Suppressor macrophage treated with lipopolysaccharide for 4 hours (primary cell): ENCODE data around the gene FLNB.
"Not testable (repeated sequence)": the region's sequence is repeated elsewhere in the genome, so short reads cannot be mapped to it uniquely, and the experiment has no call there.

Experiments
- DNase-seq: peaks from one replicate; pipeline ENCODE4 v3.0.0-alpha.2; 2020

Gene FLNB

DNA sequence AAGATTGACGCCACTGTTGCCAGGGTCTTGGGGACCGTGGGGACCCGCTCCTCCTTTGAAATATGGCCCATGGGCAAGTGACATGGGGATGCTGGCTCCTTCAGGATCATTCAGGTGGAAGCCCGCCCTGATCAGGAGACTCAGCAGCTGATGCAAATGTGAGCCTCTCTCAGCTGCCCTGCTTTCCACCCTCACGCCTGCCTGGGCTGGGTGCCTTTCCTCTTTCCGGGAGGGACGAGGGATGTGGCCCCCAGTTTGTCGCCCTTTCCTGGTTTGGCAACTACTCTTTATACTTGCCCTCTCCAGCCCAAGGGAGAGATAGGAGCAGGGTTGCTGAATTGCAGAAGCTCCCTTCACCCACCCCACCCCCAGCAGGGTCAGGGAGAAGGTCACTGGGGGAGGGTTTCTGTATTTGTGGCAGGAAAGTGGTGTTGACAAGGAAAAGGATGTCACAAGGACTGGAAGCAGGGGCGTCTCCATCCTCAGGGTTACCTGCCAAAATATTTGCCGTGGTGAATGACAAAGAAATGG is 180.8 kb downstream of the FLNB start:
- DNase-seq = peak; percentile 28

DNA sequence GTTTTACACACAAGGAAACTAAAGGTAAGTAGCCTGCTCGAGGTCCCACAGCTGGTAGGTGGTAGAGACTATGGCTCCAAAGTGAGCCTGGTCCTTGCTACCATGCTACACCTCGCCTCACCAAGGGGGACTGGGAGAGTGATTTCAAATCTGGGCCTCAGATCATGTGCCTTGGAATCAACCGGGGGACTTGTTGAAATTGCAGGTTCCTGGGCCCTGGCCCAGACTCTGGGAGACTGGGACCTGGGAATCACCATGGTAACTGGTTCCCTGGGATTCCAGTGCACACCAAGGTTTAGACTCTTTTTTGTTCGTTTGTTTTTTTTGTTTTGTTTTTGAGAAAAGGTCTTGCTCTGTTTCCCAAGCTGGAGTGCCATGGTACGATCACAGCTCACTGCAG is 181.5 kb downstream of the FLNB start:
- no peak for DNase-seq

DNA sequence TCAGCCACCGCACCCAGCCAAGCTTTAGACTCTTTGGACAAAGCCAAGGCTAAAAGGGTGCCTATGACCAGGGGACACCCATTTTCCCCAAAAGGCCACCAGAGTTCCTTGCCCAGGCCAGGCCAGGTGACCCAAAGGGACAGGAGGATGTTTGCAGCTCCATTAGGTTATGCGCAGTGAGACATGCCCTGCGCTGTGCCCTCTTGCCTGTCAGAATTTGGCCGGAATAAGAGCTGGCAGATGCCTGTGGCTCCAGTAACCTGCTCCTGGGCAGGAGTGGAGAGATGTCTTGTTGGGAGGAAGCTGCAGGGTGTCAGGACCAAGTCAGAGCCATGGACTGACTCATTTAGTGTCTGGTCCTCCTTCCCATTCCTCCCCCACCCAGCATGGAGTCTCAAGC is 182.1 kb downstream of the FLNB start:
- no peak for DNase-seq

DNA sequence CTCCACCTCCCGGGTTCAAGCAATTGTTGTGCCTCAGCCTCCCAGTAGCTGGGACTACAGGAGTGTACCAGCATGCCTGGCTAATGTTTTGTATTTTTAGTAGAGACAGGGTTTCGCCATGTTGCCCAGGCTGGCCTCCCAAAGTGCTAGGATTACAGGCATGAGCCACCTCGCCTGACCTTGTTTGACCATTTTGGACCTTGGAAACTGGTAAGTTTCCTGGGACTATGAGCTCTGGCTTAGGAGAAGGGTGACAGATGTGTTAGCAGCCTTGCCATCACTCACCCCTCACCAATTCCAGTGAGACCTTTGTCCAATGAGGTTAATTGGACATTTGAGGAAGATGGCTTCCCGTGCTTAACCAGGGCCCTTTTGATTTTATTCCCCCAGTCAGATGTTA is 182.7 kb downstream of the FLNB start:
- no peak for DNase-seq

DNA sequence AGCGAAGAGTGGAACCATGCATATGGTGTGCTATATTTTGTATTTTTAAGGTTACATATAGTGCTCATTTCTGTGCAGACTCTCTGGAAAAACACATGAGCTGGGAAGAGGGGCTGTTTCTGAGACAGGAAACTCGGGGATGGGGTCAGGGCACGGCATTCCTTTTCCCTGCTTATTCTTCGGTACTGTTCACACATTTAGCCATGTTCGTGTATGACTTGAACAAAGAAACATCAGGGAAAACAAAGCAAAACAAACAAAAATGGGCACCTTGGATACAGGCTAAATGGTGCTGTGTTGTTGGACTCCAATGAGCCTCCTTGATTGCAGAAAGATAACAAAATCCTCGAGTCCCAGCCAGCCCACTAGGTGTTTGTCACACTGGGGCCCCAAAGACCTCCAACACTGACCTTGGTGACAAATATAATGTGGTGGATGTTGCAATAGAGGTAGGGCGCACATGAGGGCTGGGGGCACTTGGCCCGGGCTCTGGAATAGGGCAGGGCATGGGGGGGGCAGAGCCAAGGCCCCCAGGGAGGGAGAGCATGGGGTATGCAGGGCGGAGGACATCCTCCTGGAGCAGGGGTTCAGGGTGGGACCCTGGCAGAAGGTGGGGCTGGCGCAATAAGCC is 183.3 kb downstream of the FLNB start:
- no peak for DNase-seq

DNA sequence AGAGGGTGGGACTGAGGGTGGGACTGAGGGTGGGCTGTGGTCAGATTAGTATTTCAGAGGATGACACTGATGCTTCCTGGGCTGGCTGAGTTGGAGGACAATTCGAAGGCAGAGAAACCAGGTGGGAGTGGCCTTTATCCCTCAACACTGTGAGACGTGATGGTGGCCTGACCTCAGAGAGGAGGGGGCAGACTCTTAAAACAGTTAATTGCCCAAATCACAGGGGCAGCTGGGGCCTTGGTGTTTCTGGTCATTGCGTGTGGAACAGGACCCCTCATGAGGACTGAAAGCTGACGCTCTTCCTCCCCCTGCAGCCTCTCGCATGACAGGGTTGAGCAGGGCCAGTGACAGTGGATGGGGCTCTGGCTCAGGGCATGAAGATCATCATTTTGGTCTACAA is 183.8 kb downstream of the FLNB start:
- no peak for DNase-seq

DNA sequence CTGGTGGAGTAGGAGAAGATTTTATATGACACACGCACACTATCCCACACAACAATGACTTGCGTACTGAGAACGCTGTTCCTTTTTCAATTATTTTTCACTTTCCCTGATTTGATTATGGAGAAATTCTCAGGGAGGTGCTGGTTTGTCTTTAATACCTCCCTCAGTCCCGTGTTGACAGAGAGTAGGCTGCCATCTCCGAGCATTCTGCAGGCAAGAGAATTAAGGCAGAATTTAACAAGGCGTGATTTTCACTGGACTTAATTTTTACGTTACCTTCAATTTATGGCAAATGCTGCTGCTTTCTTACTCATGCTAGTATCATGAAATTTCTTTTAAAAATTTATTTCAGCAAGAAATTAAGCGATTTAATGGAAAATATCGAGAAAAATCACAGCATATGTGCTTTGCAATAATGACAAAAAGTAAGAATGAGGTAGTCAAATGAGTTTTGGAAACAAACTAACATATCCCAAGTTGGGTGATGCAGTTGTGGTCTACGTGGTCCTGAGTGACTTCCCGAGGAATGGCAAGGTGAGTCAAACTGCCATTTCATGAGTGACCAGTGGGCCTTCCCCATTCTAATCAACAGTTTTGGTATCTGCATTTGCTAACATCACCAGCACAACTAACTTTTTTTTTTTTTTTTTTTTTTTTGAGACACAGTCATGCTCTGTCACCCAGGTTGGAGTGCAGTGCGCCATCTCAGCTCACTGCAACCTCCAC is 185.6 kb downstream of the FLNB start:
- DNase-seq = no peak

DNA sequence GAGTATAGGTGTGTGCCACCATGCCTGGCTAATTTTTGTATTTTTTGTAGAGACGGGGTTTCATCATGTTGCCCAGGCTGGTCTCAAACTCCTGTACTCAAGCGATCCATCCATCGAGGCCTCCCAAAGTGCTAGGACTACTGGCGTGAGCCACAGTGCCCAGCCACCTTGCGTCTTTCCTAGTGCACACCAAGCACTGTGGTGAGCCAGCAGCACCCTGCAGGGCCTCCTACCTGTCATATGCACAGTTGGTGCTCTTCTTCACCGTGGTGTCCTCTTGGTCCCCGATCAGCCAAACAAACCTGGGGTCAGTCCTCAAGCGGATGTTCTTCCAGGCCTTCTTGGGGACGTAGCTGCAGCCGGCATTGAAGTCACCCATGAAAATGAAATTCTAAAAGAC is 189.4 kb downstream of the FLNB start:
- no peak for DNase-seq

DNA sequence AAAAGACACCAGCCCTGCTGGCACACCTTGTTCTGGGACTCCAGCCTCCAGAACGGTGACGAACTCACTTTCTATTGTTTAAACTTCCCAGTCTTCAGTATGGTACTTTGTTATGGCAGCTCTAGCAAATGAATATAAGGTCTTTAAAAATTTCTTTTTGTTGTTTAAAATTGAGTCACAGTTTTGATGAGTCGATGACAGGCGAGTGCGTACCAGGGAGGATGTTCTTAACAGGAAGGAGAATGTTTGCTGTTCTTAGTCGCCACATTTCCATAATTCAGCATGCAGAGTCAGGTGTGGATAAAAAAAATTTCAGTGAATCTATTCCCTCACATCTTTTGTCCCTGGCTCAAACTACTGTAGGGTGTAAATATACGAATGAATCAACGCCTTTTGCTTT is 190.1 kb downstream of the FLNB start:
- DNase-seq = no peak

DNA sequence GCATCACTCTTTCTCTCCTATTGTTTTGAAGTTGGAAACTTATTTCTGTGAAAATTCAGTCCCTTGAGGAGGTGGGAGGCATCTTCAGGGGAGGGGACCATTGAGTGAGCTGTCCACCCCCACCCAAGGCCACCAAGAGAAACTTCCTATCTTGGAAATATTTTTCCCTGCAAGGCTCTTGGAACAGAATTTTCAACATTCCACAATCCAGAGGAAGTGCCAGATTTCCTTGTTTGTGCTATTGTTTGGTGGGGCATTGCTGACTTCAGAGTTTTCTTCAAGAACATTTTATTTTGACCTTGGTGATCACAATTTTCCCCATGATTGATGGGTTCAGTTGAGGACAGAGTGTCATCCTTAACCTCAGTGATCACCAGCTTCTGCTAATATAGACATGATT is 190.6 kb downstream of the FLNB start:
- DNase-seq = no peak

DNA sequence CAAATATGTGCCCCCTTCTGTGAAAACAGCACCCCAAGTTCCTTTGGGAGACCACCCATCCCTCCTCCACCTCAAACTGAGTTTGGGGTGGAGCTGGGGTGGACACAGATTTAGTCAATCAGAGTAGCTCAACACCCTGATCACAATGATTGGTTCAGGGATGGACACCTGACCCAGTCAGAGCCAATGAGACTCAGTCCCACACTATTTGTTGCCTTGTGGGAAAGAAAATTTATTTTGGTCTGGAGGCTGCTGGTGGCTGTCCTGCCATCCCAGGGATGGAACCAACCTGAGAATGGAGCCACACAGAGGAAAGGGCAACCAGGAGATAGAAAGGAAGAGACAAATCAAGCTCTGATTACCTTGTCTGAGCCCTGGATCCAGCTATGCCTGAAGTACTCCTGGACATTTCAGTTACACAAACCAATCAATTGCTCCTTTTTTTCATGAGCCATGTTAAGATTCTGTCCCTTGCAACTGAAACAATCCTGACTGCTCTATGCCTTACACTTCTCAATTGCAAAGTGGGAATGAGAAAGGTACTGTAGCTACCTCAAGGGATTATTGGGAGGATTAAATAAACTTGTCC is 192.0 kb downstream of the FLNB start:
- no peak for DNase-seq

DNA sequence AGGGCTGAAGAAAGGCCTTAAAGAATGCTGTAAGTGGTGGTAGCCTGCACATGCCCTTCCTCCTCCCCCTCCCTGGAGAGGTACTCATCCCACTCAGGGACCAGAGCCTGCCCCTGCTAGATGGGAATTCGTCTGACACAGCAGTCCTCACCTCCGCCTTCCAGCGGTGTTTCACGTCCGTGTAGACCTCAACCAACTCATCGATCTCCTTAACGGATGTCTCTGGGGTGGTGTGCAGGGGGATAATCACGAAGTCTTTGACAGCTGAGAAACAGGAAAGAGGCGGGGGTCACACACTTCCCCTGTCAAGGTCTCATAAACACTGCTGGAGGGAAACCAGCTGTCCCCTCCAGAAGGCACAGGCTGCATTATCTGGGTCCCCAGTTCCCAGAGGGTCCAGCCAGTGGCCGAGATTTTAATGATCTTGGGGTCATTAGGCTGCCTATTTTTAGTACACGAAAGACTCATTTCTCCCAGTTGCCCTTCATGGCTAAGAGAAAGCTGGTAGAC is 192.7 kb downstream of the FLNB start:
- no peak for DNase-seq

DNA sequence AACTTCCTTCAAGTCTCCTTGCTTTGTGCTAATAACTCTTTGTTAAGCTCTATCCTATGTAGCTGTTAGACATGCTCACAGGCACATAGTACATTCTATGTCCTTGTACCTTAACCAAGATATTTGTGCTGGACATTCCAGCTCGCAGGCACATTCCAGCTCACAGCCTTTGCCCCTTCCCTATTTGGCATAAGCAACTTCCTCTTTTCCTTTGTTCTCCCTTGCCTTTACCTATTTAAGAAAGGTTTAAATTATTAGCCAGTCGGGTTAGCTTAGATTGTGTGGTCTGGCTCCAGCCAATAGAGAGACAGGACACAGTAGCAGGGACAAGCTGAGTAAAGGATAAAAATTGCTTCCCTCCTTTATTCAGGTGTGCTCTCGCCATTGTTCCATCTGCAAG is 193.2 kb downstream of the FLNB start:
- not testable (repeated sequence) for DNase-seq

DNA sequence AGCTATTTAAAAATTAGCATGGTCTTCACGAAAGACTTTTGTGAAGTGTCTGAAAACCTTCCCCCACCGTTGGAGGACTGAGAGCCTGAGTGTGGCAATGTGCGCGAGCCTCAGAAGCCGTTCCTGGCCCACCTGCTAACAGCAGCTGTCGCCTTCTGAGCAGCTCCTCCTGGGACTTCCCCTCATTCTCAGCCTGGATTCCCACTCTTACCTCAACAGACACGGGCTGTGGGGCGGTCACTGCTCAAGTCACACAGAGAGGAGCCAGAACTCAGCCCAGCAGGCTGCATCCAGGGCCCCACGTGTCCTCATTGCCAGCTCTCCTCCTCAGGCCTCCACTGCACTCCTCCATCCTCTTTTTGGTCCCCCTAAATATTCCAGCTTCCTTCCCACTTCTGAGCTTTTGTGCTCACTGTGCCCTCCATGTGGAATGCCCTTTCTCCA is 194.7 kb downstream of the FLNB start:
- DNase-seq = no peak

DNA sequence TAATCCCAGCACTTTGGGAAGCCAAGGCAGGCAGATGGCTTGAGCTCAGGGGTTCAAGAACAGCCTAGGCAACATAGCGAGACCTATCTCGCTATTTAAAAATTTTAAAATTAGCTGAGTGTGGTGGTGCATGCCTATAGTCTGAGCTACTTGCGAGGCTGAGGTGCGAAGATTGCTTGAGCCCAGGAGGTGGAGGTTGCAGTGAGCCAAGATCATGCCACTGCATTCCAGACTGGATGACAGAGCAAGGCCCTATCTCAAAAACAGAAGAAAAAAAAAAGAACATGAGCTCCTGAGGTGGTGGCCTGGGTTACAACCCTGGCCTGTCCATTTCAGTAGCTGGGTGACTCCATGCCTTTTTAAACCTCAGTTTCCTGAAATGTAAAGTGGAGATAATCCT is 195.3 kb downstream of the FLNB start:
- DNase-seq = no peak

DNA sequence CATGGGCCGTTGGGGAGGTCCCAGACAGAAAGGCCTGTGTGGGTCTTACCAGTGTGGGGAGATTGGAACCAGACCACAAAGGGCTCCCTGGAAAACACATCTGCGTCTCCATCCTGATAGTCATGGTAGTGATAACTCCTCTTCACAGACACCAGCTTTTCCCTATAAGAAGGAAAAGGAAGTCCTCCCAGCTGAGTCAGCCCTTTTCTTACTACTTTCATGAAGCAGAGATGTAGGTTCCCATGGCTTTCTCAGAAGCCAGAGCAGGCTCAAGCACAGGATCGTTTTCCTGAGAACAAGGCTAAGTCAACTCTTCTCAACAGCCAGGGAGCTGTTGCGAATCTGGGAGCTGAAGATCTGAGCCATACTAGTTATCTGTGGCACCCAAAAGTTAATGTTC is 196.5 kb downstream of the FLNB start:
- DNase-seq = no peak

DNA sequence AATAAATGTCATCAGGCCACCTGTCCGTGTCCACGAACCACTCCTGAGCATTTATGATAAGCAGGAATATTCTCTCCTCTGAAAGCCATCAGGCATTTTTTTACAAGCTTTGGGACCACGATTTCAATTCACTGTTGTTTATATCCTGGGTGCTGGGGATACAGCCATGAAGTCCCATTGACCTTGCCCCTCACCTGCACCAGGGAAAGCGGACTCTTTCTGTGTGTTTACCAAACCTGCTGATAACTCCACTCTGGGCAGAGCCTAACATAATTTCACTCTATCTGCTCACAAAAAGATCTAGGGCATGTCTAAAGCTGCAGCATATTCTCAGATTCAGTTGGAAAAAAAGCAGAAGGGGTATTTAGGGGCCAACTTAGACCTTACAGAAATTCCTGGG is 197.8 kb downstream of the FLNB start:
- no peak for DNase-seq

DNA sequence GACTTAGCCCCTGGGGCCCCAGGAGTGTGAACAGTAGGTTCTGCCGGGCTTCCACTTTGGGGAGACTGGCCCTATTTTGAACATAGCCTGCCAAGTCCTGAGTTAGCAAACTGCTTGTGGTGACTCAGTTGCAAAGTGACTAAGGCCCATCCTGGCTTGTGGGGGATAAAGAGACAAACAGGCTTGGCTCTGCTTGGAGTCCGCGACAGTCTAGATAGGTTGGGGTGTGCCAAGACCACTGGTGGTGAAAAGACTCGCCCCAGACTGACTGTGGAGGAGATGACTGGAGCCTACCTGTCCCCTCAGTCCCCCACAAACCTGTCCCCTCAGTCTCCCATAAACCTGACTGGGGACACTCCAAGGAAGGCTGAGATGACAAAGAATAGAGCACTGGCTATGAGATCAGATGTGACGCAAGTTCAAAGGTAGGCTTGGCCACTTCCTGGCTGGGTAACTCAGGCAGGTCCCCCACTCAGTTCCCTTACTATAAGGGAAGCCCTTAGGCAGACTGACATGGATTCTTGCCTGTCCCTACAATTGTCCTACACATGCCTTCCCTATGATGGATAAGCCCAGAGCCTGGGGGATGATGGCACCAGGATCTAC is 198.3 kb downstream of the FLNB start:
- DNase-seq = peak; percentile 35

DNA sequence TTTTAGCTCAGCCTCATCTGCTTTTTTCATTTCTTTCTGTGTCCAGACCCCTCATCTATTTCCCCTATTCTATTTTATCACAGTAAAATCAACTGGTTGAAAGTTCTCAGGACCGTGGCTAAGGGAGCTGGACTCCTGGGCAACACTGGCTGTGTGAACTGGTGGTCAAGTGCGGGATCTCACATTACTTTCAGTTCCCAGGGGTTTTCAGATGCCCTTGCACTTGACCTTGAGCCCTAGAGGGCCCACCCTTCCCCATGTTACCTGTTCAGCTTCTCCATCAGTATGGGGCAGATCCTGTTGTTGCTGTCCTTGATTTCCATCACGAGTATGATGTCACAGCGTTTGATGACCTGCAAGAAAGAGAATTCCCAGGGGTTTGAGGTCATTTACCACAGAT is 199.7 kb downstream of the FLNB start:
- DNase-seq = no peak

DNA sequence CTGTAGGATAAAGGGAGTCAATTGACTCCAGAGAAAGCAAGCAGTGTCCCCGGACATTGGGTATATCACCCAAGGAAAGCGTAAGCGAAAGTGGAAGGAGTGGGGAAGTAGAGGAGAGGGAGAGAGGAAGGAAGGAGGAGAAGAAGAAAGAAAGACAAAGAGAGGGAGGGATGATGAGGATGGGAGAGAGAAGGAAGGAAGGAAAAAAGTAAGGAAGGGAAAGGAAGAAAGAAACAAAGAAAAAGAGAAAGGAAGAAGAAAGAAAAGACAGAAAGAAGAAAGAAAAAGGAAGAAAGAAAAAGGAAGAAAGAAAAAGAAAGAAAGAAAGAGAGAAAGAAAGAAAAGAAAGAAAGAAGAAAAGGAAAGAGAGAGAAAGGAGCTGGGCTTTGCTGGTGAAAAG is 201.7 kb downstream of the FLNB start:
- DNase-seq = no peak

DNA sequence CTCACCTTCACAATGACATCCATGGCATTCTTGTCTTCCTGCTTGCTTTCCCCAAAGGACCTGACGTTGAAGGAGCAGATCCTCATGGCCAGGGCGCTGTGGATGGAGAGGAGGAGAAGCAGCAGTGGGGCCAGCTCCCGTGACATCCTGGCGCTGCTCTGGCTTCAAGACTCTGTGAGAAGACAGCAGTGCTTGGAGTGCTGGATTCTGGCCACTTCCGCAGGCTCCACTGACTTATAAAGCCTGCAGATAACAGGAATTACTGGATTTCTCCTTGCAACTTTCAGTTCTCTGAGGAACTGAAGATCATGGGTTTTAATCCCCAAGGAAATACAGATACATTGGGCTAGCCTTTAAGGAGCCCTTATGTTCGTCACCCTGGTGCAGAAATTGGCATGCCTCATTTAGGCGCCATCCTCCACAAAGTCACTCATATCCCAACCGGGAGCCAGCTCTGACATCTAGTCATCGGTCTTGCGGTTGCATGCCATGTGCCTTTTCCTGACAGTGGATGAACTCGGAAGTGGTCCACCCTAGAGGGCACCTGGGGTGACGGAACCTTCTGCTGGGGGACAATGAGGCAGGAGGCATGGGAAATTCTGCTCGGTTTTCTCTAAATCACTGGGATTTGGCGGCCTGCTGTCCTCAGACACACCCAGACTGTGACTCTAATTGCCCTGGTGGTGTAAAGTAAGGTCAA is 202.7 kb downstream of the FLNB start, which contains the start of gene DNASE1L3:
Gene DNASE1L3, minus strand, starts transcription at position 212 of the 700 bp plus-strand sequence. Its CDS starts 66 bp downstream, at position 146.
- DNase-seq = no peak

DNA sequence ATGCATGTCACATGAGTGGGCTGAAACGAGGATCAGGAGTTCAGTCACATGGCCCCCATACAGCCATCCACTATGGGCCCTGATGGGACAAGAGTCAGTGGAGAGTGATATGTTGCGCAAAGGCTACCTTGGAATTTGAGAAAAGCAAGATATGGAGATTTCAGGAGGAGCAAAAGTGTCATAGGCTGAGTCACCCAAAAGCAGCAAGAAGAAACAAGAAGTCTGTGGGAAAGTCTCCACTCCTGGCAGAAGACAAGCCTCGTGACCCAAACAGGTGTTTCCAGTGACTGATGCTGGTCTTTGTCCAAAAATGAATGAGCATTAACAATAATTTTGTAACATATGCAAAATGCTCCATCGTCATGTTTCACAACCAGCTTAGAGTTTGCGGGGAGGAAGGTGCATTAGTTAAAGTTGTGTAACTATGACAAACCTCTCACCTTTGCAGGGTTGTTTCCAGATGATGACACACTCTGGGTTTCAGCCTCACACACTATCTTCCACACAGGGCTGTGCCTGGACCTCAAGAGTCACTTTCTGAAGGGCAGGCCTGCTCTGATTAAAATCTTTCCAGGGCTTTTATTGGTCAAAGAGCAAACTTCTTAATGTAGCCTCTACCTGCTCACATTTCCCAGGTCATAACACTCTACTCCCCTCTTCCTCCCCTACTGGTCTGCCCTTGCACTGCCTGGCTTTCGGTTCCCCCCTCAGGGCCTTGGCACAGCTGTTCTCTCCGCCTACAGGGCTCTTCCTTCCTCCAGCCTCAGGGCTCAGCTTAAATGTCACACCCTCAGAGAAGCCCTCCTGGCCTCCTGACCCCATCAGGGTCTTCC is 206.5 kb downstream of the FLNB start:
- DNase-seq = peak; percentile 81
